CD4-positive, alpha-beta T cell (primary cell): ENCODE measurements around the gene HOGA1. TPM values are rescaled to one million over a fixed set of nuclear protein-coding genes. Genes with fewer than 3 reads are reported as not detected.

Experiments
- ATAC-seq: fragments of 200-7000 bp; cut with Tn5 transposase; one replicate; pipeline ENCODE4 v1.10.0; 2022; ENCODE audit warnings: mild to moderate bottlenecking; ENCODE audit not compliant: poor library complexity
- CTCF ChIA-PET: fragments of 350-600 bp; sonication (Branson Sonifier 250); formaldehyde crosslinking; loops from one replicate; lab custom pipeline; 2021; ENCODE audit warnings: antibody characterized with exemption, inconsistent platforms; lab: Charles Lee
- POLR2A ChIA-PET: fragments of 350-600 bp; sonication (Branson Sonifier 250); formaldehyde crosslinking; loops from one replicate; lab custom pipeline; 2021; ENCODE audit warnings: antibody characterized with exemption, inconsistent platforms; lab: Charles Lee
- DNase-seq, 14 experiments: peaks; one replicate each; pipeline ENCODE4 v3.0.0-alpha.2; 2013 to 2020; ENCODE audit warnings: mixed read lengths in 2 of 14
- H3K27ac ChIP-seq, 2 donors: one replicate each; pipeline versions ENCODE4 v1.5.1 to v1.7.0; 2013; ENCODE audit warnings: low read length in 2 of 2, low read depth in 1 of 2, mild to moderate bottlenecking in 1 of 2
- H3K27me3 ChIP-seq, 2 experiments: 1 replicate in 1 of 2; 2 replicates in 1 of 2; pipeline versions ENCODE4 v1.6.1 to v1.7.0; 2013; ENCODE audit warnings: low read length in 2 of 2, control low read depth in 1 of 2, mild to moderate bottlenecking in 1 of 2, moderate library complexity in 1 of 2; ENCODE audit not compliant: insufficient read depth in 2 of 2, control insufficient read depth in 1 of 2
- H3K36me3 ChIP-seq: one replicate; pipeline ENCODE4 v1.6.1; 2013; ENCODE audit warnings: low read length, control low read depth; ENCODE audit not compliant: insufficient read depth
- H3K4me1 ChIP-seq: one replicate; pipeline ENCODE4 v1.6.1; 2013; ENCODE audit warnings: low read length, control low read depth; ENCODE audit not compliant: insufficient read depth
- H3K4me3 ChIP-seq: one replicate; pipeline ENCODE4 v1.5.1; 2013; ENCODE audit warnings: mild to moderate bottlenecking, low read length, moderate library complexity
- H3K9me3 ChIP-seq, 2 experiments: 1 replicate in 1 of 2; 2 replicates in 1 of 2; pipeline versions ENCODE4 v1.6.1 to v1.7.0; 2013; ENCODE audit warnings: low read length in 2 of 2, mild to moderate bottlenecking in 2 of 2, control low read depth in 1 of 2, moderate library complexity in 1 of 2; ENCODE audit not compliant: control insufficient read depth in 1 of 2, insufficient read depth in 1 of 2
- H3K27ac Mint-ChIP-seq: one replicate; pipeline ENCODE4 v1.8.0; 2020; ENCODE audit warnings: mixed read lengths
- H3K27me3 Mint-ChIP-seq: one replicate; pipeline ENCODE4 v1.8.0; 2021; ENCODE audit warnings: mixed read lengths
- H3K36me3 Mint-ChIP-seq: one replicate; pipeline ENCODE4 v1.8.0; 2021; ENCODE audit warnings: low read depth, mixed read lengths
- H3K4me1 Mint-ChIP-seq: one replicate; pipeline ENCODE4 v1.8.0; 2021; ENCODE audit warnings: low read depth, mixed read lengths
- H3K4me3 Mint-ChIP-seq: one replicate; pipeline ENCODE4 v1.8.0; 2020; ENCODE audit warnings: mild to moderate bottlenecking, mixed read lengths
- H3K9me3 Mint-ChIP-seq: one replicate; pipeline ENCODE4 v1.8.0; 2020; ENCODE audit warnings: mixed read lengths
- intact Hi-C, 2 experiments: fragments of 100-400 bp; cut with DNase I in 1 of 2; cut with micrococcal nuclease in 1 of 2; formaldehyde crosslinking; loops; one replicate each; pipeline versions ENCODE4 v1.15.1 to v1.9.0; 2023 to 2025; cut with DNase I, micrococcal nuclease
- total RNA-seq, 174 experiments: library from RNA in 2 of 174; stranded (reverse) in 2 of 174; gene quantifications; one replicate each; pipeline ENCODE4 v1.2.3 and lab custom pipeline; 2021 to 2026
- TF ChIP-seq, protein P1 (sequence below): fragments of 200-600 bp; IDR thresholded peaks from one replicate; pipeline ENCODE4 v1.8.0; 2022; ENCODE audit warnings: antibody characterized with exemption, mild to moderate bottlenecking

Gene HOGA1
- total RNA-seq, 2 experiments from 2014 or later: not detected

GRCh38 chr10:97546456-97547270 lies 37.5 kb upstream of the HOGA1 start:
- TF ChIP-seq, protein P1, sequence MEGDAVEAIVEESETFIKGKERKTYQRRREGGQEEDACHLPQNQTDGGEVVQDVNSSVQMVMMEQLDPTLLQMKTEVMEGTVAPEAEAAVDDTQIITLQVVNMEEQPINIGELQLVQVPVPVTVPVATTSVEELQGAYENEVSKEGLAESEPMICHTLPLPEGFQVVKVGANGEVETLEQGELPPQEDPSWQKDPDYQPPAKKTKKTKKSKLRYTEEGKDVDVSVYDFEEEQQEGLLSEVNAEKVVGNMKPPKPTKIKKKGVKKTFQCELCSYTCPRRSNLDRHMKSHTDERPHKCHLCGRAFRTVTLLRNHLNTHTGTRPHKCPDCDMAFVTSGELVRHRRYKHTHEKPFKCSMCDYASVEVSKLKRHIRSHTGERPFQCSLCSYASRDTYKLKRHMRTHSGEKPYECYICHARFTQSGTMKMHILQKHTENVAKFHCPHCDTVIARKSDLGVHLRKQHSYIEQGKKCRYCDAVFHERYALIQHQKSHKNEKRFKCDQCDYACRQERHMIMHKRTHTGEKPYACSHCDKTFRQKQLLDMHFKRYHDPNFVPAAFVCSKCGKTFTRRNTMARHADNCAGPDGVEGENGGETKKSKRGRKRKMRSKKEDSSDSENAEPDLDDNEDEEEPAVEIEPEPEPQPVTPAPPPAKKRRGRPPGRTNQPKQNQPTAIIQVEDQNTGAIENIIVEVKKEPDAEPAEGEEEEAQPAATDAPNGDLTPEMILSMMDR: no peak
- Histone ChIP-seq H3K27me3 (no peaks in the 10 kb centered on the region), H3K27ac (no peak overlapping the region), H3K9me3 (no peaks in the 10 kb centered on the region), H3K4me3 (no peak overlapping the region), H3K4me1 (peaks cover 10% of the 10 kb centered on the region), H3K36me3 (no peaks in the 10 kb centered on the region)
- ChIA-PET POLR2A (interaction anchor here (0.6 kb wide), 1 partner anchor 300 kb away, joined by 3 read pairs; no protein-coding TSS in a partner anchor), CTCF (no interaction called here)
- H3K36me3 Mint-ChIP-seq: no peaks in the 10 kb centered on the region
- no peaks in the 10 kb centered on the region for H3K4me1 Mint-ChIP-seq
- no peak overlapping the region for H3K27ac Mint-ChIP-seq
- intact Hi-C loops: no loop called here
- ATAC-seq (no peak), DNase-seq (no peak)
- no peaks in the 10 kb centered on the region for H3K9me3 Mint-ChIP-seq
- no peaks in the 10 kb centered on the region for H3K27me3 Mint-ChIP-seq
- H3K4me3 Mint-ChIP-seq: no peak overlapping the region

DNA sequence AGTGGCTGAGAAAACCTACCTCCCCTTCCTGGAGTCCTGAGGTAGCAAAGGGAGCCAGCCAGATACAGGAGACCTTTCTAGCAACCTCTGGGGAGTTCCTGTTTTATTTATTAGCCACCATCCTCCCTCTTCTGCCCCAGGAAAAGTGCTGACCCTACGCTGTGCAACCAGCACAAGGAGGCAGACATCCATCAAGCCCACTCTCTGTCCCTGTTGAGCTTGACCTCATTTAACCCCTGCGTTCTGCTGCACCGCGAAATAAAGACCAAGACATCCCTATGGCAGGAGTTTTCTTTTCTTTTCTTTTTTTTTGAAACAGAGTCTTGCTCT lies 37.0 kb upstream of the HOGA1 start:
- no peak for DNase-seq
- H3K27me3 ChIP-seq: no peaks in the 10 kb centered on the region
- Mint-ChIP-seq H3K9me3 (no peaks in the 10 kb centered on the region), H3K27me3 (no peaks in the 10 kb centered on the region), H3K36me3 (no peaks in the 10 kb centered on the region), H3K4me1 (no peaks in the 10 kb centered on the region), H3K4me3 (no peak overlapping the region), H3K27ac (no peak overlapping the region)
- CTCF ChIA-PET: no interaction called here
- H3K4me3 ChIP-seq: no peak overlapping the region
- TF ChIP-seq, protein P1: no peak
- H3K36me3 ChIP-seq: no peaks in the 10 kb centered on the region
- intact Hi-C loops: no loop called here
- peaks cover 7% of the 10 kb centered on the region for H3K4me1 ChIP-seq
- ATAC-seq: no peak
- no peak overlapping the region for H3K27ac ChIP-seq
- no peaks in the 10 kb centered on the region for H3K9me3 ChIP-seq
- POLR2A ChIA-PET: no interaction called here

DNA sequence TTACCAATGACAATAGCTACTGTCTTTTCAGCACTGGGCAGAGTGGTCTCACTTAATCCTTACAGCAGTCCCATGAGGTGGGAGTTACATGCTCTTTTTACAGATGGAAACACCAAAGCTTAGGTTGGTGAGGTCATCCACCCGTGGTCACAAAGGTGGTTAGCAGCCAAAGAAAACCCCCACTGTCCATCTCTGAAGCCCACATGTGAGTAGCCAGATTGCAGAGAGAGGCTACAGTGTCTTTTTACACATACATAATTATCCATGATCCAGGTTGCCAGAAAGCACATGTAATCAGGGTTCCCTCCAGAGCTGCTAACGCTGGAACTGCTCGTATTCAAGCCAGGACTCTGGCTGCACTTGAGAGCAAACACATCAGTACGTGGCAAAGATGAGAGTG lies 36.2 kb upstream of the HOGA1 start:
- H3K27me3 ChIP-seq: no peaks in the 10 kb centered on the region
- ChIA-PET POLR2A (no interaction called here), CTCF (interaction anchor here (0.6 kb wide), 1 partner anchor 50 kb away, joined by 3 read pairs; no protein-coding TSS in a partner anchor)
- H3K27ac ChIP-seq: no peak overlapping the region
- Mint-ChIP-seq H3K4me3 (no peak overlapping the region), H3K4me1 (no peaks in the 10 kb centered on the region), H3K9me3 (no peaks in the 10 kb centered on the region), H3K27ac (no peak overlapping the region), H3K27me3 (no peaks in the 10 kb centered on the region), H3K36me3 (no peaks in the 10 kb centered on the region)
- H3K4me1 ChIP-seq: peaks cover 2% of the 10 kb centered on the region
- H3K36me3 ChIP-seq: no peaks in the 10 kb centered on the region
- intact Hi-C loops: no loop called here
- H3K4me3 ChIP-seq: no peak overlapping the region
- no peak for ATAC-seq
- H3K9me3 ChIP-seq: no peaks in the 10 kb centered on the region
- DNase-seq: no peak
- TF ChIP-seq, protein P1: no peak
